Chondrocyte (in vitro differentiated cells): ENCODE data around the gene ZRSR2. TPM values are rescaled to one million over a fixed set of nuclear protein-coding genes. Genes with fewer than 3 reads are reported as not detected.

Source experiments
- DNase-seq: peaks from one replicate; pipeline ENCODE4 v3.0.0; 2021; ENCODE audit warnings: mixed read lengths, low spot score
- H3K27ac Mint-ChIP-seq: one replicate; pipeline ENCODE4 v1.8.0; 2021; ENCODE audit warnings: mild to moderate bottlenecking, moderate library complexity, mixed read lengths; ENCODE audit not compliant: unreplicated experiment
- H3K27me3 Mint-ChIP-seq: 2 replicates; pipeline ENCODE4 v1.8.0; 2021; ENCODE audit warnings: low read depth, mixed read lengths
- H3K36me3 Mint-ChIP-seq: 2 replicates; pipeline ENCODE4 v1.8.0; 2021; ENCODE audit warnings: low read depth, mixed read lengths
- H3K4me1 Mint-ChIP-seq: 2 replicates; pipeline ENCODE4 v1.8.0; 2021; ENCODE audit warnings: low read depth, mild to moderate bottlenecking, mixed read lengths
- H3K4me3 Mint-ChIP-seq: one replicate; pipeline ENCODE4 v1.8.0; 2021; ENCODE audit warnings: mild to moderate bottlenecking, moderate library complexity, mixed read lengths; ENCODE audit not compliant: unreplicated experiment
- H3K9me3 Mint-ChIP-seq: 2 replicates; pipeline ENCODE4 v1.8.0; 2021; ENCODE audit warnings: low read depth, mixed read lengths
- CTCF ChIP-seq: fragments of 200-600 bp; sonication (generic); IDR thresholded peaks from 2 replicates; pipeline ENCODE4 v1.5.0; 2021; ENCODE audit warnings: antibody characterized with exemption, mild to moderate bottlenecking, moderate library complexity
- total RNA-seq: library from RNA; stranded (reverse); gene quantifications from 3 replicates; pipeline ENCODE4 v1.2.1, GENCODE V29; 2021

Gene ZRSR2
- total RNA-seq, 1 donor from 2014 or later = 13.9 TPM

- H3K27ac Mint-ChIP-seq = no peak overlapping the region
- TF ChIP-seq CTCF = no peak
- H3K27me3 Mint-ChIP-seq = no peaks in the 10 kb centered on the region
- no peak for DNase-seq
- peaks cover 42% of the 10 kb centered on the region for H3K36me3 Mint-ChIP-seq
- H3K4me3 Mint-ChIP-seq = no peak overlapping the region
- H3K9me3 Mint-ChIP-seq = no peaks in the 10 kb centered on the region
- no peaks in the 10 kb centered on the region for H3K4me1 Mint-ChIP-seq
These were observed 18.0 kb downstream of the ZRSR2 start for GRCh38 chrX:15808254-15808653.

- TF ChIP-seq CTCF = no peak
- H3K27me3 Mint-ChIP-seq = no peaks in the 10 kb centered on the region
- H3K9me3 Mint-ChIP-seq = no peaks in the 10 kb centered on the region
- H3K4me3 Mint-ChIP-seq = no peak overlapping the region
- H3K4me1 Mint-ChIP-seq = peaks cover 12% of the 10 kb centered on the region
- H3K36me3 Mint-ChIP-seq = peaks cover 30% of the 10 kb centered on the region
- H3K27ac Mint-ChIP-seq = no peak overlapping the region
- no peak for DNase-seq
These were observed 22.1 kb downstream of the ZRSR2 start for GRCh38 chrX:15812192-15812938.

- TF ChIP-seq CTCF = no peak
- DNase-seq = no peak
- Mint-ChIP-seq H3K4me1 (peaks cover 12% of the 10 kb centered on the region), H3K36me3 (peaks cover 31% of the 10 kb centered on the region), H3K27me3 (no peaks in the 10 kb centered on the region), H3K27ac (no peak overlapping the region), H3K4me3 (no peak overlapping the region), H3K9me3 (no peaks in the 10 kb centered on the region)
These were observed 23.1 kb downstream of the ZRSR2 start for GRCh38 chrX:15813416-15813815.

DNA sequence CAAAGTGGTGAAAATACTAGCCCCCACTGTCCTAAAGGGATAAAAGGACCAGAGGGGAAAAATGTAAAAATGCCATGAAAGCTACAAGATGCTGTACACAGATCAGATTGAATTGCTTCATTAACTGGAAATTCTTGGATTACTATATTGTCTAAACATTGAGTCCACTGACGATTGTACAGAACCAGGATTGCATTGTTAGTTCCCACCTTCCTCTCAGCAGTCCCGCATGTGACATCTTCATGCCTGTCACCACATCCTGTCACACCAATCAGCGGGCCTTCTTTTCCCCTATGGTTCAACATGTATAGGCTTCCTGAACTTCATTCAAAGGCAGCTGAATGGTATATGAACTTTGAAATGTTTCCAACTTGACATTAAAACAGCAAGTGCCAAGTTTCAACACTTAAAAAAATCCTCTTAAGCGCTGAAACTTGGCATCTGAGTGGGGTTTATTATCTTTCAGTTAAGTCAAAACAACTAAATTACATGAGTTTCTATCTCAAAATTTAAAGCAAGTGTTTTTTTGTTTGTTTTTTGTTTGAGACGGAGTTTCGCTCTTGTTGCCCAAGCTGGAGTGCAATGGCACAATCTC lies 24.6 kb downstream of the ZRSR2 start:
- Mint-ChIP-seq H3K9me3 (no peaks in the 10 kb centered on the region), H3K4me3 (no peak overlapping the region), H3K4me1 (peaks cover 12% of the 10 kb centered on the region), H3K27me3 (no peaks in the 10 kb centered on the region), H3K27ac (no peak overlapping the region), H3K36me3 (peaks cover 25% of the 10 kb centered on the region)
- TF ChIP-seq CTCF = no peak
- no peak for DNase-seq

GRCh38 chrX:15815779-15816437 lies 25.6 kb downstream of the ZRSR2 start:
- DNase-seq = no peak
- no peaks in the 10 kb centered on the region for H3K27me3 Mint-ChIP-seq
- H3K4me1 Mint-ChIP-seq = peaks cover 12% of the 10 kb centered on the region
- H3K27ac Mint-ChIP-seq = peak overlapping the region; percentile 46
- peaks cover 30% of the 10 kb centered on the region for H3K36me3 Mint-ChIP-seq
- no peaks in the 10 kb centered on the region for H3K9me3 Mint-ChIP-seq
- no peak overlapping the region for H3K4me3 Mint-ChIP-seq
- TF ChIP-seq CTCF = peak; percentile 72
